Activated T-helper 17 cell treated with anti-CD3 and anti-CD28 coated beads, Interleukin-2, amount 50 U/mL, for 72 hours (primary cell): Measurements from ENCODE around the gene KLF11. TPM values are rescaled to one million over a fixed set of nuclear protein-coding genes. Genes with fewer than 3 reads are reported as not detected.

Source experiments
- ATAC-seq: fragments of 150-1000 bp; cut with Tn5 transposase; replicated peaks from 2 replicates; pipeline ENCODE4 v1.10.0; 2021; ENCODE audit warnings: mild to moderate bottlenecking, moderate library complexity
- H3K27ac Mint-ChIP-seq: one replicate; pipeline ENCODE4 v1.8.0; 2022; ENCODE audit warnings: mixed read lengths
- H3K27me3 Mint-ChIP-seq: one replicate; pipeline ENCODE4 v1.8.0; 2022; ENCODE audit warnings: mixed read lengths
- H3K36me3 Mint-ChIP-seq: one replicate; pipeline ENCODE4 v1.8.0; 2022; ENCODE audit warnings: low read depth, mild to moderate bottlenecking, mixed read lengths
- H3K4me1 Mint-ChIP-seq: one replicate; pipeline ENCODE4 v1.8.0; 2022; ENCODE audit warnings: mixed read lengths
- H3K4me3 Mint-ChIP-seq: one replicate; pipeline ENCODE4 v1.8.0; 2022; ENCODE audit warnings: mild to moderate bottlenecking, mixed read lengths
- H3K9me3 Mint-ChIP-seq: one replicate; pipeline ENCODE4 v1.8.0; 2022; ENCODE audit warnings: mixed read lengths
- total RNA-seq, 2 donors: library from RNA; stranded (reverse); gene quantifications; one replicate each; pipeline ENCODE4 v1.2.3, GENCODE V29; 2022

KLF11 gene
- 1 to 10 TPM; 5.6 to 7.9 TPM for total RNA-seq

DNA sequence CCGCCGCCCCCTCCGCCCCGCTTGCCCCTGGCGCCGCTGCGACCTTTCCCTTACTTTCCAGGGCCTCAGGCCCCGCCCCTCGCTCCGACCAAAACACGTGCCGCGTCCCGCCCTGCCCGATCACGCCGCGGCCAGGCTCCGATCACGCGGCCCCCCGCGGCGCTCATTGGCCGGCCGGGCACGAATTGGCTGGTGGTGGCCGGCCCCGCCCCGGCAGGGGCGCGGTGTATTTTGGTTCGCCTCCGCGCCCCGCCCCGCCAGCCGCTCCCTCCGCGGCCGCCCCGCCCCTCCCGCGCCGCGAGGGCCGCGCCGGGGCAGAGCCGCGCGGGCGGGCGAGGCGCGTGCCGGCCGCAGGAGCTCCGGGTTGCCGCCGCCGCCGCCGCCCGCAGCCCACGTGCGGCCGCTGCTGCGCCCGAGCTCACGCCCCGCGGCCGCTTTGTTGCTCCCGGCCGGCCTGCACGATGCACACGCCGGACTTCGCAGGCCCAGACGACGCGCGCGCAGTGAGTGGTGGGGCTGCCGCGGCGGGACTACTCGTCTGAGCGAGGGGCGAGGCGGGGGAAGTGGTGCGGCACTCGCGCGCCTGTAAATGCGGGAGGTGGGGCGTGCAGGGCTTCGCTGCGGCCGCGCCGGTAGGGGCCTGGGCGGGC lies at the start of gene KLF11:
KLF11 (plus strand) TSS at position 295 of the 650 bp plus-strand sequence; CDS start at position 462, 167 bp downstream.
- H3K9me3 Mint-ChIP-seq = no peaks in the 10 kb centered on the region

DNA sequence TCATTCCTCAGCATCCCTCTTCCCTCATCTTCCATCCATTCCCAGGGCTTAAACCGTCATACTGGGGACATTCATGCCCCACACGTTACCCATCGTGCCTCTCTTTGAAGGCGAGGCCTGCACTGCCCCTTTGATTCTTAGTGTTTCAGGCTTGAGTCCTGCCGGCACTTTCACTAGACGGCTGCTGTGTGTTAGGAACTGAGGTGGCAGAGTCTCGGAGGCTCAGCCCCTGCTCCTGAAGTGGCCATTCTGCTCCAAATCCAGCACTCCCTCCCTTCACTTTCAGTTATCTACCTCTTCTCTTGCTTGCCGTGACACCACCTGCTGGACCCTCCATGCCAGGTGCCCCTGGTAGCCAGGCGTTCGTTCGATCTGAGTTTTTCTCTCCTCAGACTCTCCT lies 48.9 kb upstream of the KLF11 start:
- H3K4me1 Mint-ChIP-seq = peaks cover 7% of the 10 kb centered on the region
- H3K9me3 Mint-ChIP-seq = no peaks in the 10 kb centered on the region
- peak overlapping the region; percentile 49 for H3K27ac Mint-ChIP-seq
- H3K36me3 Mint-ChIP-seq = no peaks in the 10 kb centered on the region
- H3K4me3 Mint-ChIP-seq = no peak overlapping the region
- H3K27me3 Mint-ChIP-seq = no peaks in the 10 kb centered on the region
- no peak for ATAC-seq

More for the DNA sequence above, at the start of gene KLF11:
- peak within 1 kb of the TSS; percentile 80 for H3K4me3 Mint-ChIP-seq
- H3K36me3 Mint-ChIP-seq = peaks cover 40% of the 10 kb centered on the region
- peak; percentile 69 for ATAC-seq
- H3K27me3 Mint-ChIP-seq = no peaks in the 10 kb centered on the region
- H3K27ac Mint-ChIP-seq = peak within 1 kb of the TSS; percentile 87
- peaks cover 6% of the 10 kb centered on the region for H3K4me1 Mint-ChIP-seq

DNA sequence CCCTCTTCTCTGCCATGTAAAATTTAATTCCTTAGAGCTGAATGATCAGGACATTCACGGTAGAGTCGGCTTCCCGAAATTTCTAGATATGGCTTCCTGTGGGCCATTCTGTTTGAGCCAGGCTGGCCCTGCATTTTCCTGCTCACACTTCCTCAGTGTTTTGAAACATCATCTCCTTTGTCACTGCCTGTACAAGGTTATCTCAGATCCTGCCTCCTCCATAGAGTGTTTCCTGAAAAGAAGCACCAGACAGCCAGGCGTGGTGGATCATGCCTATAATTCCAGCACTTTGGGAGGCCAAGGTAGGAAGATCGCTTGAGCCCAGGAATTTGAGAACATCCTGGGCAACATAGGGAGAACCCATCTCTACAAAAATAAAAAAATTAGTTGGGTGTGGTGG lies 48.3 kb upstream of the KLF11 start:
- Mint-ChIP-seq H3K4me1 (peaks cover 7% of the 10 kb centered on the region), H3K4me3 (no peak overlapping the region), H3K36me3 (no peaks in the 10 kb centered on the region), H3K9me3 (no peaks in the 10 kb centered on the region), H3K27me3 (no peaks in the 10 kb centered on the region), H3K27ac (peak overlapping the region; percentile 49)
- ATAC-seq = no peak

DNA sequence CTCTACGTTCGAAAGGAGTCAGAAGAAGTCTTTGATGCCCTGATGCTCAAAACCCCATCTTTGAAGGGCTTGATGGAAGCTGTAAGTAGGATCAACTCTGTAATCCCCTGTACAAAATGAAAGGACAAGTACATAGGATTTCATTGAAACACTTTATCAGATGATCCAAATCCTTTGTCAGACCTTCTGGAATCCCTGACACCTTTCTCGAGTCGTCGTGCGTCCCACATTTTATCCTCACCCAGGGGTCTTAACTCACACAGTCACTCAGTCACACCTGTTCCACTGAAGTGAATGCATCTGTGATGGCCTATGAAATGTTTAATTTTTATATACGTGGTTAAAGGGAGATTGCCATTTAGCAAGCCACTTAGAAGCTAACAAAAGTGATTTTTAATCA lies 47.0 kb upstream of the KLF11 start:
- Mint-ChIP-seq H3K36me3 (no peaks in the 10 kb centered on the region), H3K27me3 (no peaks in the 10 kb centered on the region), H3K9me3 (no peaks in the 10 kb centered on the region), H3K4me1 (peaks cover 7% of the 10 kb centered on the region), H3K4me3 (no peak overlapping the region), H3K27ac (no peak overlapping the region)
- no peak for ATAC-seq

DNA sequence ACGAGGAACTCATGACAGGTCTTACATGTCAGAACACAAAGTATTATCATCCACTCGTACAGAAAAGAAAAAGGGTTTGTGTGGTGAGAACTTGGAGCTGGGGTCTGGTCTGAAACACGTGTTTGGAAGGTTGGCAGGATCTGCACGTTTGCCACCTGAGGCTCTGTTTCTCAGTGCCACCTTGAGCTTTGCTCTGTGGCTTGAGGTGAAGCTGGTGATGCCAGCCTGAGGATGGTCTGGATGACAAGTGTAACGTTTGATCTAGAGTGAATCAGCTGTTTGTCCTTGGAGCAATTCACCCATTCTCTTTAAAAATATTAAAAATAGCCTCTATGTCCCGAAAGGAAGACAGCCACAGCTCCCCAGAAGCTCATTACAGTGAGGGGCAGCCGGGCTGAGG lies 45.4 kb upstream of the KLF11 start:
- Mint-ChIP-seq H3K4me3 (no peak overlapping the region), H3K36me3 (no peaks in the 10 kb centered on the region), H3K27me3 (no peaks in the 10 kb centered on the region), H3K9me3 (no peaks in the 10 kb centered on the region), H3K27ac (no peak overlapping the region), H3K4me1 (peaks cover 7% of the 10 kb centered on the region)
- ATAC-seq = no peak

DNA sequence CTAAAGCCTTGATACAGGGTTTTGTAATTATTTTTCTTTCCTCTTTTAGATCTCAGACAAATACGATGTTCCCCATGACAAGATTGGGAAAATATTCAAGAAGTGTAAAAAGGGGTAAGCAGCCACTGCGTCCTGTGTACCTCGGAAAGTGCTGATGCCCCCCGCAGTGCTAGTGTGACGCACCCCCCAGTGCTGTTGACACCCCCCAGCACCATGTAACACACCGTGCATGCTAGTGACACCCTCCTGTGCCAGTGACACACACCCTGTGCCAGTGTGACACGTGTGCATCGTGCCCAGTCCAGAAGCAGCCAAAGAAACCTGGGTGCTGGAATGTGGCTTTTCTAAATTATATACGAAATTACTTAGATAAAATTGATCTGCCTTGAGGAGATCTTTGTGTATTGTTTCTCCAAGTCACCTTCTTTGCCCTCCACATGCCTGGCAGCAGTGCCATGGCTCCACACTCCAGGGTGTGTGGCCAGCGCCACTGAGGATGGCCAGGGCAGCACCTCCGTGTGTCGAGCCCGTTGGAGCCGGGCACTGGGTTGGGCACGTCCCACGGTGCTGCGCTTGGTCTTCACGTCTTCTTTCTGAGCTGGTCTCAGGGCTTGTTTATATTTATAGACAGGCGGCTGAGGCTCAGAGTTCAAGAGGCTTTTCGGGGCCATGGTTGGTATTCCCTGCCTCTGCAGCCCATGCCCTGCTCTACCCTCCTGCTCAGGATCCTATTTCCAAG lies 44.3 kb upstream of the KLF11 start:
- Mint-ChIP-seq H3K36me3 (no peaks in the 10 kb centered on the region), H3K9me3 (no peaks in the 10 kb centered on the region), H3K27me3 (no peaks in the 10 kb centered on the region), H3K4me3 (no peak overlapping the region), H3K27ac (no peak overlapping the region), H3K4me1 (no peaks in the 10 kb centered on the region)
- ATAC-seq = no peak

DNA sequence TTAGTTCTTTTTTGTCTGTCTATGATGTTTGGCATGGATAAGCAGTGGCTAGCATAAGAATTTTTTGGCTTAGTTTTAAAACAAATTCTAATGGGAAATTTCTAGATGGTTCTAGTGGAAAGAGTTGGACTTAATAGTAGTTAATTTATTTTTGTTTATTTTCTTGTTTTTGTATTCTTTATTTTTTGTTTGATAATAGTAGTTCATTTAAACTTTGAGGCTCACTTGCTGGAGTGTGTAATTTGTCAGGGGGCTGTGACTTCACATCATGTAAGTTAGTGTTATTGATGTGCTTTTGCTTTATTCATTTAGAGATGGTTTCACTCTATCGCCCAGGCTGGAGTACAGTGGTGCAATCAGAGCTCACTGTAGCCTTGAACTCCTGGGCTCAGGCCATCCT lies 43.7 kb upstream of the KLF11 start:
- Mint-ChIP-seq H3K36me3 (no peaks in the 10 kb centered on the region), H3K4me3 (no peak overlapping the region), H3K9me3 (no peaks in the 10 kb centered on the region), H3K4me1 (no peaks in the 10 kb centered on the region), H3K27me3 (no peaks in the 10 kb centered on the region), H3K27ac (no peak overlapping the region)
- ATAC-seq = no peak

DNA sequence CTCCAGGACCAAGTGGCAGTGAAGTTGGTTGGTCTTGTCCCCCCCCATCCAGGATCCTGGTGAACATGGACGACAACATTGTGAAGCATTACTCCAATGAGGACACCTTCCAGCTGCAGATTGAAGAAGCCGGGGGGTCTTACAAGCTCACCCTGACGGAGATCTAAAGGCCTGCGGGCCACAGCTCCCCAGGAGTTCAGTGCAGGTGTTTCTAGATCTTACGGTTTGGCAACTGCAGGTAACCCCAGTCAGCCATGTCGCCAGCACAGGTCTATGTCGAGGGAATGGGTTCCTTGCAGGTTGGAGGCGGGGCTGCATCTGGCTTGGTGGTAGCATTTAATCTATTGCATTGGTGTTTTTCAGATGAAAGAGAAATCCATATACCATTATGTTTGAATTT lies 42.8 kb upstream of the KLF11 start:
- H3K27me3 Mint-ChIP-seq = no peaks in the 10 kb centered on the region
- H3K4me1 Mint-ChIP-seq = no peaks in the 10 kb centered on the region
- no peak for ATAC-seq
- H3K36me3 Mint-ChIP-seq = no peaks in the 10 kb centered on the region
- H3K4me3 Mint-ChIP-seq = no peak overlapping the region
- H3K9me3 Mint-ChIP-seq = no peaks in the 10 kb centered on the region
- H3K27ac Mint-ChIP-seq = no peak overlapping the region

DNA sequence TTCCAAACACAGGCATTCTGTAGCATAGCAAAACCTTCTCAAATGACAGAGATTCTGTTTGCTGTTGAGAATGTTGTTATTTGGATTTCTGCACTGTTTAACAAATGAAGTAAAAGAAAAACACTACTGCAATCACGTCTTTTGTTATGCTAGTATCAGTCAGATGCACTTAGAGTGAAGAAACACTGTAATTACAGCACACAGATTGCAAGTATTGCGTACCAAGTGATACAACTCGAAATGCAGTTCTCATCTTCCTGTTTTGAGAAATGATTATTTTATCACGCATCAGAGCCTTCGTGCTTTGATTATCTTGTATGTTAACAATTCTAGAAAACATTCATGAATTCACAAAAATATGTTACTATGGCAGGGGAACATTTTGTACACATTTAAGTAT lies 41.8 kb upstream of the KLF11 start:
- Mint-ChIP-seq H3K27ac (no peak overlapping the region), H3K4me1 (no peaks in the 10 kb centered on the region)

DNA sequence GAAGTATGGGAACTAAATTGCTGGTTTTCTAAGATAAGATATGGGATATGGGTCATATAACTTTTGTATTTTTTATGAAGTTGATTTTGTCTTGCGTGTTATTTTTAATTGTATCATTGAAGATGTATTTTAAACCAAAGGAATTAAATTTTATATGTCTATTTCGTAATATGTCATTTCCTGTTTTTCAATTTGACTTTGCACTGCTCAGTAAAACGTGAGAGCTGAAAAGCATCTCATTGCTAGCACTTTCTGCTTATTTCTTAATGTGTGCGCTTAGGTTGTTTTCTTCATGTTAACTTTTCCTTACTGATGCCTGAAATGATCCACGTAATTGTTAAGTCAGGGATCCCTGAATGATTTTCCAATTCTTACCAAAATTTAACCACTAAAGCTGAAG lies 41.2 kb upstream of the KLF11 start:
- Mint-ChIP-seq H3K9me3 (no peaks in the 10 kb centered on the region), H3K27ac (no peak overlapping the region), H3K36me3 (no peaks in the 10 kb centered on the region), H3K4me3 (no peak overlapping the region), H3K4me1 (no peaks in the 10 kb centered on the region), H3K27me3 (no peaks in the 10 kb centered on the region)
- ATAC-seq = no peak

More for the DNA sequence above, 41.8 kb upstream of the KLF11 start:
- no peak overlapping the region for H3K4me3 Mint-ChIP-seq
- no peaks in the 10 kb centered on the region for H3K27me3 Mint-ChIP-seq
- no peaks in the 10 kb centered on the region for H3K9me3 Mint-ChIP-seq
- ATAC-seq = no peak
- no peaks in the 10 kb centered on the region for H3K36me3 Mint-ChIP-seq

DNA sequence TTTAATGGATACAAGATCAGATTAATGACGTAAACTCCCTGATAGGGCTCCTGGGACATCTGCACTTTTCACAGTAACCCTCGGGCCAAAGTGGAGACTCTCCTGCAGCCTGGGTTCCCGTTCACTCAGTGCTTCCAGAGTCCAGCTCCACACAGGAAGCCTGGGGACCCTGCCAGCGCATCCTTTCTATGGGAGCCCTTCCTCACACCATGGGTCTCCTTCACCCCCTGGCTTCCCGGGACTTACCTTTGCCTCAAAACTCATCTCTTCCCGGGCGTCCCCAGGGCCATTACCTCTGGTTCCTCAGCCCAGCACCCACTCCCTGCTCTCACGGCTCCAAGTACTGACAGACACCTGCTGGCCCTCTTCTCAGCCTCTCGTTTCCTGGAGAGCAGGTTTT lies 40.7 kb upstream of the KLF11 start:
- H3K27ac Mint-ChIP-seq = no peak overlapping the region
- no peak for ATAC-seq

DNA sequence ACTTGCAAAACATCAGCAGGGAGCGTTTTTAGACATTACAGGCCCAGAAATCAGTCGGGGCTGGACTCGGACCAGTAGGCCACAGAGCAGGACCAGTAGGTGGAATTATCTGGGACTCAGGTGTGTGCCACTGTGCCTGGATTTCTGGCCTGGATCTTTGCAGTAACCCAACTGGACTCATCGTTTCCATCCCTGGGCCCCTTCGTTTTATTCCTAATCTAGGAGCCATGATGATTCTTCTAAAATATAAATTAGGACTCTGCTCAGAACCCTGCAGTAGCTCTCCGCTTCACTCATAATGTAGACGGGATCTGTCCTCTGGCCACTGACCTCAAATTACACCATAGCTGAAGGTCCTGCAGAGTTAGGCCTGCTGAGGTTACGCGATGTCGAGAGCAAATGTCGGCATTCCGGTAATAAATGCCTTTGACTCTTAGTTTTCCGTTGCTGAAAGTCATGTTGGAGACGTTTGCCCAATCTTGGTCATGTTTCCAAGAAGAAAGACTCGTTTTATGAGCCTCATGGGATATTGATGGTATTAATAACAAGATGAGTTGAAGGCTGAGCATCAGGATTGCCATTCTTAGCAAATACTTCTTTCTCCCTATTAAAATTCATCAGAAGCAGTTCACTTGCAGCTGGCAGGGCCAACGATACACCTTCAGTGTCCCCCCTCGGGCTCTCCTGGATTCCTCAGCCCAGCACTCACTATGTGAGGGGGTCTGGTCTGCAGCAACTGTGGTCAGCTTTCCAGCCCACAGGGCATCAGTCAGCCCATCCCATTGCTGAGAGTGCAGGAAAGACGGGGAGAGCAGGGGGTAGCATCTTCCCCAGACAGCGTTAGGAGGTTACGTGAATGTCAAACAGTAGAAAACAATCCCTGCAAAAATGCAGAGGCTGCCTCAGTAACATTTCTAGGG lies 39.9 kb upstream of the KLF11 start:
- Mint-ChIP-seq H3K4me1 (no peaks in the 10 kb centered on the region), H3K27ac (no peak overlapping the region), H3K27me3 (no peaks in the 10 kb centered on the region), H3K4me3 (no peak overlapping the region), H3K9me3 (no peaks in the 10 kb centered on the region), H3K36me3 (no peaks in the 10 kb centered on the region)
- ATAC-seq = no peak

More for the DNA sequence above, 40.7 kb upstream of the KLF11 start:
- Mint-ChIP-seq H3K36me3 (no peaks in the 10 kb centered on the region), H3K9me3 (no peaks in the 10 kb centered on the region), H3K4me1 (no peaks in the 10 kb centered on the region), H3K27me3 (no peaks in the 10 kb centered on the region), H3K4me3 (no peak overlapping the region)

DNA sequence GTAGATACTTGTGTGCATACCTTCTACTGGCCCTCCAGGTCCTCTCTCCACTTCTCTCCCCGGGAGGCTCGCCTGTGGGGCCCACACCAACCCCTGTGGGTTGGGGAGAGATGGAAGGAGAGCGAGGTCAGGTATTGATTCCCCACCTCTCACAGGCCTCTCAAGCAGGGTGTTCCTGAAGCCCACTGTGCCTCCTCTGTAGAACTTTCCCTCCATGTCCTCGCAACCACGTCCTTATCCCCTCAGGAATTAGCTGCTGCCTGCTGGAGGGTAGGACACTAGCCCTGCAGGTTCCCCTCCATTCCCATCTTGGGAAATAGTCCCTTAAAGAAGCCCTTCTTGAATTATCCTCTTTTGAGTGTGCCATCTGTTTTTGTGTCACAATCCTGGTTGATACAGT lies 38.9 kb upstream of the KLF11 start:
- H3K27ac Mint-ChIP-seq = peak overlapping the region; percentile 51
- H3K4me3 Mint-ChIP-seq = no peak overlapping the region
- no peaks in the 10 kb centered on the region for H3K4me1 Mint-ChIP-seq
- H3K27me3 Mint-ChIP-seq = no peaks in the 10 kb centered on the region
- no peak for ATAC-seq
- no peaks in the 10 kb centered on the region for H3K9me3 Mint-ChIP-seq
- no peaks in the 10 kb centered on the region for H3K36me3 Mint-ChIP-seq

DNA sequence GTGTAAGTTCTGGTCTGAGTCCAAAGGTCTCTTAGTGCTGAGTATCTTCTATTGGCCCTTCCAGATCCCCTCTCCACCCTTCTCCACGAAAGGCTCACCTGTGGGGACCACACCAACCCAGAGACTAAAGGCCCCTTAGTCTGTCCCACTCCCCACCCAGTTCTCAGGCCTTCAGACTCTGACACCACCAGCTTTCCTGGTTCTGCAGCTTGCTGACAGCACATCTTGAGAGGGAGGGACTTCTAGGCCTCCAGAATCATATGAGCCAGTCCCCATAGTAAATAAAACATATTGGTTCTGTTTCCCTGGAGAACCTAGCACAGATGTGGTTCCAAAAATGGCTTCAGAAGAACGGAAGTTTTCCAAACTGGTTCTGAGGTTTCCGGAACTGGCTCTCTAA lies 38.5 kb upstream of the KLF11 start:
- no peak for ATAC-seq
- Mint-ChIP-seq H3K27ac (peak overlapping the region; percentile 51), H3K4me1 (no peaks in the 10 kb centered on the region), H3K27me3 (no peaks in the 10 kb centered on the region), H3K9me3 (no peaks in the 10 kb centered on the region), H3K4me3 (no peak overlapping the region), H3K36me3 (no peaks in the 10 kb centered on the region)
